Measurements from ENCODE around the gene SLC12A5. TPM values are rescaled to one million over a fixed set of nuclear protein-coding genes. Genes with fewer than 3 reads are reported as not detected.

SLC12A5 gene
- total RNA-seq, 6 donors from 2014 or later = 0.69 to 1.3 TPM; not detected in 4

DNA sequence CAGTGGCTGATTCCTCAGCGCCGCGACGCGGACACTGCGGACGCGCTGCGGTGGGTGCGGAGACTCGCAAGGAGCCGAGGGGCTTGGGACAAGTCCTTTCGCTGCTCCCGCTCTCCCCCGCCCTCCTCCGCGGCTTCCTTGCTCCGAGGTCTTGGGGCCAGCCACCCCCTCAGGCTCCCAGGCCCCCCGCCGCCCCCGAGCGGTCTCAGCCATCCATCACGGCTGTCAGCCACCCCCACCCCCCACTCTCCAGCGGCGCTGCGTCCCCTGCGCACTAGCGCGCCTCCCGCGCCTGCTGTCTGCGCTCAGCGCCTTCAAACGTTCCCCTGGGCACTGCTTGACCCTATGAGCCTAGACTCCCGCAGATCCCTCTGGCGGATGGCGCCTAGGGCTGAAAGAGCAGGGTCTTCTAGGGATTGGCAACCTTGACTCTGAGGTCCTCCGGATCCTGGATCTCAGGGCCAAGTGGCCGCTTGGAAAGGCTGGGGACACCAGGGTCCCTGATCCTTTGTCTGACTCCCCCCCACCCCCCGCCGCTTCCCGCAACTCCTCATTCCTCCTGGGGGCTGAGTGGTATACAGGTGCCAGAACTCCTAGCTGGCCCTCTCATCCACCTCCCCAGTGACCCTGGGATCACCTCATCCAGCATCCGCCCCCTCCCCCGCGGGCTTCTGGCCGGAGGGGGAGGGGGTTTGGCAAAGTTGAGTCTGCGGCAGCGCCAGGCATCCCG, 1.4 kb downstream of the SLC12A5 start:
- ATAC-seq (ENCODE audit: low FRiP score in 2 of 2) (no peak), DNase-seq (peak in 1 of 2 donors; percentile 73)
- Histone ChIP-seq H3K27me3 (peaks cover 0 to 47% (median 30%) of the 10 kb centered on the region in 4 donors), H3K4me3 (no peak overlapping the region), H3K27ac (no peak overlapping the region), H3K36me3 (no peaks in the 10 kb centered on the region), H3K9me3 (no peaks in the 10 kb centered on the region), H3K4me1 (peaks cover 0 to 17% (median 2%) of the 10 kb centered on the region in 4 donors)
- TF ChIP-seq POLR2AphosphoS5 (IDR thresholded peaks at IDR 0.05) = no peak
- no peak for TF ChIP-seq POLR2A (IDR thresholded peaks at IDR 0.05)
- no peak for TF ChIP-seq EP300 (IDR thresholded peaks at IDR 0.05)
- TF ChIP-seq, protein P1, sequence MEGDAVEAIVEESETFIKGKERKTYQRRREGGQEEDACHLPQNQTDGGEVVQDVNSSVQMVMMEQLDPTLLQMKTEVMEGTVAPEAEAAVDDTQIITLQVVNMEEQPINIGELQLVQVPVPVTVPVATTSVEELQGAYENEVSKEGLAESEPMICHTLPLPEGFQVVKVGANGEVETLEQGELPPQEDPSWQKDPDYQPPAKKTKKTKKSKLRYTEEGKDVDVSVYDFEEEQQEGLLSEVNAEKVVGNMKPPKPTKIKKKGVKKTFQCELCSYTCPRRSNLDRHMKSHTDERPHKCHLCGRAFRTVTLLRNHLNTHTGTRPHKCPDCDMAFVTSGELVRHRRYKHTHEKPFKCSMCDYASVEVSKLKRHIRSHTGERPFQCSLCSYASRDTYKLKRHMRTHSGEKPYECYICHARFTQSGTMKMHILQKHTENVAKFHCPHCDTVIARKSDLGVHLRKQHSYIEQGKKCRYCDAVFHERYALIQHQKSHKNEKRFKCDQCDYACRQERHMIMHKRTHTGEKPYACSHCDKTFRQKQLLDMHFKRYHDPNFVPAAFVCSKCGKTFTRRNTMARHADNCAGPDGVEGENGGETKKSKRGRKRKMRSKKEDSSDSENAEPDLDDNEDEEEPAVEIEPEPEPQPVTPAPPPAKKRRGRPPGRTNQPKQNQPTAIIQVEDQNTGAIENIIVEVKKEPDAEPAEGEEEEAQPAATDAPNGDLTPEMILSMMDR (IDR thresholded peaks at IDR 0.05) = no peak
- WGBS, 2 donors = 13 to 14% methylated on average over 9 to 27 of the region's 49 CpGs

DNA sequence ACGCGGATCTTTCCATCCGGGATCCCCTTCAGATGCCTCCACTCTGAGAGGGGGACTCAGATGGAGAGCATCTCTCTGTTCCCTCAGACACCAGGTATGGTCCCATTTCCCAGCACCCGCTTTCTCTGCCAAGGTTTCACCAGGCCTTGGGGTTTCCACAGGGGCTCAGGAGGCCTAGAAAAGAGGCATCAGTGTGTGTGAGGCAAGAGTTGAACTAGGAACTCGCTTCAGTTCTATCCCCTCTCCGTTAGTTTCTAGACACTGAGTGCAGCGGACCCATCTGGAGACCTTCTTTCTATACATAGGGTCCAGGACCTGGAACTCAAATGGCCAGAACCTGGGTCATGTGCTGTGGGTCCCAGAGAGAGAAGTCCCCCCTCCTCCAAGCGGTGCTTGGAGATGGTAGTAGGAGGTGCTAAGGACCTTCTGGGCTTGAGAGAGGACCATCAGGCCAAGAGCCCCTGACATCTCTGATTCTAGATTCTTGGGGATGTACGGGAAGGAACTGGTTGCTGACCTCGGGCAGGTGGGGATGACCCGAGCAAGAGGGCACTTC, 2.1 kb downstream of the SLC12A5 start:
- Histone ChIP-seq H3K4me1 (peaks cover 0 to 17% (median 2%) of the 10 kb centered on the region in 4 donors), H3K27me3 (peaks cover 0 to 47% (median 30%) of the 10 kb centered on the region in 4 donors), H3K4me3 (no peak overlapping the region), H3K36me3 (no peaks in the 10 kb centered on the region), H3K9me3 (no peaks in the 10 kb centered on the region), H3K27ac (no peak overlapping the region)
- ATAC-seq (ENCODE audit: low FRiP score in 2 of 2) = no peak
- no peak for DNase-seq
- 25 to 26% methylated on average over 10 to 11 of the region's 11 CpGs for WGBS, 2 donors
- no peak for TF ChIP-seq POLR2AphosphoS5 (IDR thresholded peaks at IDR 0.05)
- TF ChIP-seq, protein P1 (IDR thresholded peaks at IDR 0.05) = no peak
- TF ChIP-seq EP300 (IDR thresholded peaks at IDR 0.05) = no peak
- no peak for TF ChIP-seq POLR2A (IDR thresholded peaks at IDR 0.05)

DNA sequence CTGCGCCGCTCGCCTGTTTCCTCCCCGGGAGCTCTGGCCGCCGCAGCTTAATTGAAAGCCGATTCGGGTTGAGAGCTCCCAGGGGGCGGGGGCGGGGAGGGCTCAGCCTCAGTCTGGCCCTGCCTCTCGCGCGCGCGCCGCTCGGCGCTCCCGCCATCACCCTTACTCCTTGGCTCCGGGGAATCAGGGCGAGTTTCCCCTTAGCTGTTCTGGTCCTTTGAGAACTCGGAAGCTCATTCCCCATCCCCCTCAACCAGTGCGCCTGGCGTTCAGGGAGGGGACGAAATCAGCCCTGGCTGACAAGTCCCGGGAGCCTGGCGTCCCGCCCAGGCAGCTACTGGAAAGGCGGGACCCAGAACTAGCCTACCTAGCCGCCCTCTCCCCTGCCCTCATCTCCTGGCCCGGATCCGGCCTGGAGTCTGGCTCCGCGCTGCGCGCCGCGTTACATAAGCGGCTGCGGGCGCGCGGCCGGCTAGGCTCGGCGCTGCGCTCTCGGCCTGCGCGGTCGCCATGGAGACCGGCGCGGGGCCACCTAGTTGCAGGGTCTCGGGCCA, 2.8 kb downstream of the SLC12A5 start:
- 0% methylated on average over 1 to 14 of the region's 55 CpGs for WGBS, 2 donors
- Histone ChIP-seq H3K36me3 (no peaks in the 10 kb centered on the region), H3K4me1 (peaks cover 0 to 17% (median 2%) of the 10 kb centered on the region in 4 donors), H3K27ac (no peak overlapping the region), H3K4me3 (no peak overlapping the region), H3K9me3 (no peaks in the 10 kb centered on the region), H3K27me3 (peaks cover 0 to 47% (median 30%) of the 10 kb centered on the region in 4 donors)
- DNase-seq (peak in 1 of 2 donors; percentile 76), ATAC-seq (ENCODE audit: low FRiP score in 2 of 2) (no peak)
- TF ChIP-seq EP300 (IDR thresholded peaks at IDR 0.05) (no peak), POLR2A (IDR thresholded peaks at IDR 0.05) (no peak), POLR2AphosphoS5 (IDR thresholded peaks at IDR 0.05) (no peak)
- TF ChIP-seq, protein P1 (IDR thresholded peaks at IDR 0.05) = no peak

DNA sequence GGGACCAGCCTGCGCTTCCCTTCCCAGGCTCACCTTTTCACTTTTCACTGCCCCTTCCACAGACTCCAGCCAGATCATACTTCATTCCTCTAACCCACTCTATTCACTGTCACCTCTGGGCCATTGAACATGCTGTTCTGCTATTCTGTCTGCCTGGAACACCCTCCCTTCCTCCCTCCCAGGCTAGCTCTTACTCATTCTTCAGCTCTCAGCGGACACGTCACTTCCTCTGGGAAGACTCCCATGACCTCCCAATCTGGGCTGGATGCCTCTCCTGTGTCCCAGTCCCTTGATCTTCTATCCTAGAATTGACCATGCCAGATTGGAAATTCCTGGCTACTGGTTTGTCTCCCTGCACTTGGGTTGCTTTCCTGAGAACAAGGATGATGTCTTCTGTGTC, 5.0 kb downstream of the SLC12A5 start:
- Histone ChIP-seq H3K4me1 (peaks cover 0 to 14% (median 2%) of the 10 kb centered on the region in 4 donors), H3K9me3 (no peaks in the 10 kb centered on the region), H3K27me3 (peaks cover 0 to 39% (median 25%) of the 10 kb centered on the region in 4 donors), H3K4me3 (no peak overlapping the region), H3K27ac (no peak overlapping the region), H3K36me3 (no peaks in the 10 kb centered on the region)
- ATAC-seq (ENCODE audit: low FRiP score in 2 of 2) (no peak), DNase-seq (no peak)
- TF ChIP-seq POLR2A (IDR thresholded peaks at IDR 0.05) = no peak
- TF ChIP-seq POLR2AphosphoS5 (IDR thresholded peaks at IDR 0.05) = no peak
- TF ChIP-seq, protein P1 (IDR thresholded peaks at IDR 0.05) = no peak
- TF ChIP-seq EP300 (IDR thresholded peaks at IDR 0.05) = no peak
- 65 to 72% methylated on average over 3 of the region's 3 CpGs for WGBS, 2 donors
